SK-N-SH treated with all-trans-retinoic acid at 6 μM for 48 hours (cell line): ENCODE results near the gene SSTR1.

Experiments used
- ZC3H10 ChIP-seq: fragments of 250-450 bp; sonication (Bioruptor Pico); IDR thresholded peaks from 2 replicates; pipeline ENCODE4 v1.5.1; 2021; ENCODE audit warnings: mild to moderate bottlenecking, moderate library complexity
- TF ChIP-seq, protein P1 (sequence below): fragments of 250-450 bp; sonication (Bioruptor Pico); IDR thresholded peaks from 2 replicates; pipeline ENCODE4 v1.8.0; 2021; ENCODE audit warnings: low read depth, mild to moderate bottlenecking, moderate library complexity, borderline replicate concordance

DNA sequence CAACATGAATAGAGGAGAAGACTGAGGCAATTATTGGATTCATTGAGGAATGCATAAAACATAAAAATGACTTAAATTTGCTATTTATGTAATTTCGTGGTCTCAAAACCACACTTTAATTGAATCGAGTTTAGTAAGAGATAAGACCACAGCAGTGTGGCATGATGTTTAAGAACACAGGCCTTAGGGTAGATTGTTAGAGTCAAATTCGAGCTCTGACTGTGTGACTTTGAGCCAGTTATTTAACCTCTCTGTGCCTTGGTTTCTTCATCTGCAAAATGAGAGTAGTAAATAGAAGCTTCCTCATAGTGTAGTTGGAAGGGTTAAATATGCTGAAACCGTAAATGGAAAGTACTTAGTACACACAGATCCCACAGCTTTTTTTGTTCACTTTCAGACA is 9.3 kb upstream of the SSTR1 start:
- TF ChIP-seq, protein P1, sequence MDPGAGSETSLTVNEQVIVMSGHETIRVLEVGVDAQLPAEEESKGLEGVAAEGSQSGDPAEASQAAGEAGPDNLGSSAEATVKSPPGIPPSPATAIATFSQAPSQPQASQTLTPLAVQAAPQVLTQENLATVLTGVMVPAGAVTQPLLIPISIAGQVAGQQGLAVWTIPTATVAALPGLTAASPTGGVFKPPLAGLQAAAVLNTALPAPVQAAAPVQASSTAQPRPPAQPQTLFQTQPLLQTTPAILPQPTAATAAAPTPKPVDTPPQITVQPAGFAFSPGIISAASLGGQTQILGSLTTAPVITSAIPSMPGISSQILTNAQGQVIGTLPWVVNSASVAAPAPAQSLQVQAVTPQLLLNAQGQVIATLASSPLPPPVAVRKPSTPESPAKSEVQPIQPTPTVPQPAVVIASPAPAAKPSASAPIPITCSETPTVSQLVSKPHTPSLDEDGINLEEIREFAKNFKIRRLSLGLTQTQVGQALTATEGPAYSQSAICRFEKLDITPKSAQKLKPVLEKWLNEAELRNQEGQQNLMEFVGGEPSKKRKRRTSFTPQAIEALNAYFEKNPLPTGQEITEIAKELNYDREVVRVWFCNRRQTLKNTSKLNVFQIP (CRISPR knock-in tag): no peak
- no peak for TF ChIP-seq ZC3H10 (CRISPR knock-in tag)
